ENCODE data around the gene NDUFS3. TPM values are rescaled to one million over a fixed set of nuclear protein-coding genes. Genes with fewer than 3 reads are reported as not detected.

NDUFS3 gene
- total and polyA plus RNA-seq, 7 donors, result 74.4 to 323 (median 106) TPM

GRCh38 chr11:47592251-47592650 lies 13.4 kb downstream of the NDUFS3 start:
- intact Hi-C loops (cut with DNase I), result no loop called here
- Histone ChIP-seq H3K36me3 (no peaks in the 10 kb centered on the region), H3K4me1 (peaks cover 0 to 28% (median 19%) of the 10 kb centered on the region in 4 donors), H3K27me3 (peaks cover 15 to 58% (median 50%) of the 10 kb centered on the region in 3 donors), H3K27ac (no peak overlapping the region), H3K9me3 (no peaks in the 10 kb centered on the region), H3K4me3 (no peak overlapping the region)
- WGBS, 2 donors, result 59 to 77% methylated on average over 4 of the region's 4 CpGs
- TF ChIP-seq POLR2AphosphoS5 (IDR thresholded peaks at IDR 0.05) (no peak), EP300 (IDR thresholded peaks at IDR 0.05) (no peak), CTCF (IDR thresholded peaks at IDR 0.05) (no peak), POLR2A (IDR thresholded peaks at IDR 0.05) (no peak)
- DNase-seq, result no peak

- H3K27me3 ChIP-seq, result peaks cover 15 to 58% (median 50%) of the 10 kb centered on the region in 3 donors
- intact Hi-C loops (cut with DNase I), result no loop called here
These were observed 14.1 kb downstream of the NDUFS3 start for GRCh38 chr11:47592970-47593369.

GRCh38 chr11:47593492-47593933 lies 14.6 kb downstream of the NDUFS3 start:
- TF ChIP-seq CTCF (IDR thresholded peaks at IDR 0.05) (no peak), POLR2AphosphoS5 (IDR thresholded peaks at IDR 0.05) (no peak), POLR2A (IDR thresholded peaks at IDR 0.05) (no peak)
- Histone ChIP-seq H3K27me3 (peaks cover 15 to 58% (median 50%) of the 10 kb centered on the region in 3 donors), H3K4me1 (peaks cover 0 to 28% (median 19%) of the 10 kb centered on the region in 4 donors), H3K4me3 (no peak overlapping the region), H3K27ac (no peak overlapping the region), H3K9me3 (no peaks in the 10 kb centered on the region), H3K36me3 (no peaks in the 10 kb centered on the region)
- intact Hi-C loops (cut with DNase I), result no loop called here
- DNase-seq, result no peak
- 7 to 11% methylated on average over 6 of the region's 6 CpGs for WGBS, 2 donors

More at GRCh38 chr11:47592970-47593369, 14.1 kb downstream of the NDUFS3 start:
- no peak for TF ChIP-seq EP300 (IDR thresholded peaks at IDR 0.05)
- no peak for TF ChIP-seq CTCF (IDR thresholded peaks at IDR 0.05)
- no peak for TF ChIP-seq POLR2AphosphoS5 (IDR thresholded peaks at IDR 0.05)
- no peak for TF ChIP-seq POLR2A (IDR thresholded peaks at IDR 0.05)
- no peaks in the 10 kb centered on the region for H3K36me3 ChIP-seq
- DNase-seq, result no peak
- WGBS, 2 donors, result 68 to 71% methylated on average over 2 of the region's 2 CpGs
- H3K4me1 ChIP-seq, result peaks cover 0 to 28% (median 19%) of the 10 kb centered on the region in 4 donors
- no peak overlapping the region for H3K27ac ChIP-seq
- no peak overlapping the region for H3K4me3 ChIP-seq
- no peaks in the 10 kb centered on the region for H3K9me3 ChIP-seq

- no peaks in the 10 kb centered on the region for H3K9me3 ChIP-seq
- intact Hi-C loops (cut with DNase I), result no loop called here
- WGBS, 2 donors, result 4% methylated on average over 48 of the region's 48 CpGs
- H3K27ac ChIP-seq, result no peak within 1 kb of the TSS
- no peak for DNase-seq
- H3K27me3 ChIP-seq, result peaks cover 15 to 58% (median 50%) of the 10 kb centered on the region in 3 donors
- TF ChIP-seq EP300 (IDR thresholded peaks at IDR 0.05) (no peak), POLR2AphosphoS5 (IDR thresholded peaks at IDR 0.05) (no peak), CTCF (IDR thresholded peaks at IDR 0.05) (no peak), POLR2A (IDR thresholded peaks at IDR 0.05) (no peak)
- peak within 1 kb of the TSS in 3 of 4 donors; percentile 25 to 30 (median 29) for H3K4me3 ChIP-seq
- H3K4me1 ChIP-seq, result peaks cover 0 to 26% (median 17%) of the 10 kb centered on the region in 4 donors
- no peaks in the 10 kb centered on the region for H3K36me3 ChIP-seq
These were observed 15.3 kb downstream of the NDUFS3 start, which contains the start of gene C1QTNF4 for GRCh38 chr11:47593934-47594855. TSS of gene C1QTNF4 (minus strand) at chr11:47594411. CDS start at chr11:47590810, 3,601 bp downstream.
